Brain microvascular endothelial cell (primary cell): ENCODE measurements around the gene TNFRSF13B.

Experiments
- DNase-seq: peaks from one replicate; pipeline ENCODE4 v3.0.0-alpha.2; 2020
- H3K27ac ChIP-seq: fragments of 250-450 bp; sonication (Bioruptor Pico); 2 replicates; pipeline ENCODE4 v1.5.1; 2020; ENCODE audit warnings: mild to moderate bottlenecking, moderate library complexity
- H3K27me3 ChIP-seq: fragments of 250-450 bp; sonication (Bioruptor Pico); replicated peaks from 2 replicates; pipeline ENCODE4 v1.5.1; 2020; ENCODE audit warnings: mild to moderate bottlenecking
- H3K36me3 ChIP-seq: fragments of 250-450 bp; sonication (Bioruptor Pico); replicated peaks from 2 replicates; pipeline ENCODE4 v1.5.1; 2020; ENCODE audit warnings: mild to moderate bottlenecking
- H3K4me3 ChIP-seq: 2 replicates; pipeline ENCODE4 v1.5.1; 2011; ENCODE audit warnings: low read depth, mild to moderate bottlenecking, control low read depth, low read length, moderate library complexity
- CTCF ChIP-seq: IDR thresholded peaks from 2 replicates; pipeline ENCODE4 v1.5.1; 2011; ENCODE audit warnings: low read depth, mild to moderate bottlenecking, moderate library complexity, low read length, control low read depth, inconsistent platforms; ENCODE audit errors: missing control alignments
- in situ Hi-C: cut with HindIII; loops from 2 replicates; pipeline ENCODE4 v1.10.0; 2017; ENCODE audit warnings: low sequenced_read_pairs, low pct_ligation_motif_present

TNFRSF13B gene

GRCh38 chr17:16926571-16927451, 45.1 kb downstream of the TNFRSF13B start:
- no peak for DNase-seq
- no peak for TF ChIP-seq CTCF
- H3K27me3 ChIP-seq, result no peaks in the 10 kb centered on the region
- H3K27ac ChIP-seq, result no peak overlapping the region
- H3K4me3 ChIP-seq, result no peak overlapping the region
- H3K36me3 ChIP-seq, result no peaks in the 10 kb centered on the region
- in situ Hi-C loops, result no loop called here

GRCh38 chr17:16926061-16926511, 45.8 kb downstream of the TNFRSF13B start:
- Histone ChIP-seq H3K4me3 (no peak overlapping the region), H3K27ac (no peak overlapping the region), H3K27me3 (no peaks in the 10 kb centered on the region), H3K36me3 (no peaks in the 10 kb centered on the region)
- in situ Hi-C loops, result no loop called here
- no peak for DNase-seq
- no peak for TF ChIP-seq CTCF

- Histone ChIP-seq H3K27me3 (no peaks in the 10 kb centered on the region), H3K27ac (no peak overlapping the region), H3K4me3 (no peak overlapping the region), H3K36me3 (no peaks in the 10 kb centered on the region)
- DNase-seq, result no peak
- in situ Hi-C loops, result no loop called here
- TF ChIP-seq CTCF, result no peak
These were observed 46.4 kb downstream of the TNFRSF13B start for GRCh38 chr17:16925461-16926060.

- DNase-seq, result no peak
- in situ Hi-C loops, result no loop called here
- no peaks in the 10 kb centered on the region for H3K27me3 ChIP-seq
- no peak overlapping the region for H3K27ac ChIP-seq
- TF ChIP-seq CTCF, result no peak
- H3K36me3 ChIP-seq, result no peaks in the 10 kb centered on the region
- no peak overlapping the region for H3K4me3 ChIP-seq
These were observed 47.0 kb downstream of the TNFRSF13B start for GRCh38 chr17:16924696-16925440.

DNA sequence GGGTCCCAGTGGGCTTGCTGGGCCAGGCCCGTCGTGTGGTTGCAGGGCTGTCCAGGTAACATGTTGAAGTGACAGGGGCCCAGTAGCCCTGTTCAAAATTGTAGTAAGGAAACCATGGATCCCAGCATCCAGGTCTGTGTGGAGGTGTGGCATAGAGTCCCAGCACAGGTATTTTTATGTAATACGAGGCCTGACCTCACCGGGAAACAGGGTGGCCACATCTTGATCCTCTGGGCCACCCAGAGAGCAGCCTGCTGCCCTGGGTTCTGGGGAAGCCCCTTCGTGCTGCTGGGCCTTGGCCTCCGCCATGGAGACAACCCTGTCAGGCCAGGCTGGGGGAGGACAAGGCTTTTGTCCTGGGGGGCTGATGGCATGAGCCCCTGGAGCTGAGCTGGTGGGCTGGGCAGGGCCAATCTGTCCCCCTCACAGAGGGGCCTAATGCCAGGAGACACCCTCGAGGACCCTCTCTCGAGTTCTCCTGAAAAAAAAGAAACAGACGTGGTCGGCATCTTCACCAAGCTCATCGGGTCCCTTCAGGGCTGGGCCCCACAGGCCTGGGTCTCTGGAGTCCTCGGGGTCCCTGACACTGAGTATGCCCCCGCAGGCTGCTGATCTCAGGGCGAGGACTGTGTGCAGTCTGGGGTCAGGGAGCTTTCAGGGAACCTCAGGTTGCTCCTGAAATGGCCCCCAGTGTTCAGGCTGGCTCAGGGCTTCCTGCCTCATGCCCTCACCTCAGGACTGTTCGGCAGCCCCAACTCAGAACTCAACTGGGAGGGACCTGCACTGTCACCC, 47.8 kb downstream of the TNFRSF13B start:
- in situ Hi-C loops, result no loop called here
- DNase-seq, result no peak
- H3K27me3 ChIP-seq, result no peaks in the 10 kb centered on the region

More for the DNA sequence above, 47.8 kb downstream of the TNFRSF13B start:
- no peak for TF ChIP-seq CTCF
- Histone ChIP-seq H3K4me3 (no peak overlapping the region), H3K27ac (no peak overlapping the region), H3K36me3 (no peaks in the 10 kb centered on the region)
